BLaER1 treated with 17β-estradiol and CSF1 and Interleukin-3, amounts not matched to agents 10 nM and 100 nM (cell line): ENCODE measurements around the gene PTPA.

Experiments used
- H3K27ac ChIP-seq, 11 experiments: shearing (Covaris generic); formaldehyde crosslinking; 2 replicates each; pipeline ENCODE4 v1.8.1; 2022
- H3K27me3 ChIP-seq, 11 experiments: shearing (Covaris generic); formaldehyde crosslinking; 2 replicates each; pipeline ENCODE4 v1.8.1; 2022
- H3K36me3 ChIP-seq, 11 experiments: shearing (Covaris generic); formaldehyde crosslinking; 2 replicates each; pipeline ENCODE4 v1.8.1; 2022
- H3K4me1 ChIP-seq, 10 experiments: shearing (Covaris generic); formaldehyde crosslinking; 2 replicates each; pipeline ENCODE4 v1.8.1; 2022
- H3K4me2 ChIP-seq, 11 experiments: shearing (Covaris generic); formaldehyde crosslinking; 2 replicates each; pipeline ENCODE4 v1.8.1; 2022
- H3K4me3 ChIP-seq, 10 experiments: shearing (Covaris generic); formaldehyde crosslinking; 2 replicates each; pipeline ENCODE4 v1.8.1; 2022
- H3K9ac ChIP-seq, 11 experiments: shearing (Covaris generic); formaldehyde crosslinking; 2 replicates each; pipeline ENCODE4 v1.8.1; 2022
- H3K9me3 ChIP-seq, 11 experiments: shearing (Covaris generic); formaldehyde crosslinking; replicated peaks in 1 of 11; 2 replicates each; pipeline ENCODE4 v1.8.1; 2022
- H4K20me1 ChIP-seq, 11 experiments: shearing (Covaris generic); formaldehyde crosslinking; 2 replicates each; pipeline ENCODE4 v1.8.1; 2022
- Cebpa-rat ChIP-seq, 11 experiments: shearing (Covaris generic); IDR thresholded peaks; 2 replicates each; pipeline ENCODE4 v1.8.1; 2022

The PTPA gene

DNA sequence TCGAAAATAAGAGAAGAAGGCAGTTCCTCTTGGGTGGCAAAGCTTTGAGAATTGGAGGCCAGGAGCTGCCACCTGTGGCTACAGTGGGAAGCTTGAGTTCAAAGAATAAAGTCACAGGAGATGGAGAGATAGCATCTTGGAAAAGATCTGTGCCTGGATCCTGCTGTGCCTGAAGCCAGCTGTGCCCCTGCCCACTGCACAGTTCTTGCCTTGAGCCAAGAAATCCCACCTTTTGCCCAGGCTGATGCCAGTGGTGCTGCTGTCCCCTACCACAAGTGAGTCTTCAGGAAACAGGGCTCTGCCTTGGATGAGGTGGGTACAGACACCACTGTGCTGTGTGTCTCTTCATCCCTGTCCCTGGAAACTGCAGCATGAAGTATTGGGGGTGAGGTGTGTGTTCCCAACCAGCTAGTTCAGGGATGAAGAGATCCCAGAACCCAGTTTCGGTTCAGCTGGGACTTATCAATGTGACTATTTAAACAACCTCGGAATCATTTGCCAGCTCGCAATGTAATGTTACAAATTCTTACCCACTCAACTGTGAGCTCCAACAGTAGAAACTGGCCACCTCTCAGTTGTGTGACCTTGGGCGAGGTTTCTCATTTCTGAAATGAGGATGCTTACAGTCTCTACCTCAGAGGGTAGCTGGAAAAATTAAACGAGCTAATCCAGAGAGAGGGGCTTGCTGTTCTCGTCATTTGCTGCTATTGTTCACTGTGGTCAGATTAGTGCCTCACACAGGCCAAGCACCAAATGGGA, 61.0 kb downstream of the PTPA start:
- Histone ChIP-seq H3K9ac (peak overlapping the region in 1 of 11 experiments; percentile 19; a peak in 1 of 22 replicates), H3K9me3 (no peaks in the 10 kb centered on the region), H3K27ac (no peak overlapping the region), H3K27me3 (peaks cover 0 to 43% (median 32%) of the 10 kb centered on the region in 11 experiments; a peak in 17 of 22 replicates), H4K20me1 (peaks cover 0 to 10% (median 7%) of the 10 kb centered on the region in 11 experiments; a peak in 14 of 22 replicates), H3K4me1 (peaks cover 53 to 72% (median 62%) of the 10 kb centered on the region in 10 experiments), H3K4me3 (no peak overlapping the region), H3K4me2 (peak overlapping the region in 2 of 11 experiments; percentile 17 to 100; a peak in 1 of 22 replicates), H3K36me3 (peaks cover 0 to 5% (median 0%) of the 10 kb centered on the region in 11 experiments; a peak in 1 of 22 replicates)
- no peak for TF ChIP-seq Cebpa-rat (IDR thresholded peaks at IDR 0.05)

DNA sequence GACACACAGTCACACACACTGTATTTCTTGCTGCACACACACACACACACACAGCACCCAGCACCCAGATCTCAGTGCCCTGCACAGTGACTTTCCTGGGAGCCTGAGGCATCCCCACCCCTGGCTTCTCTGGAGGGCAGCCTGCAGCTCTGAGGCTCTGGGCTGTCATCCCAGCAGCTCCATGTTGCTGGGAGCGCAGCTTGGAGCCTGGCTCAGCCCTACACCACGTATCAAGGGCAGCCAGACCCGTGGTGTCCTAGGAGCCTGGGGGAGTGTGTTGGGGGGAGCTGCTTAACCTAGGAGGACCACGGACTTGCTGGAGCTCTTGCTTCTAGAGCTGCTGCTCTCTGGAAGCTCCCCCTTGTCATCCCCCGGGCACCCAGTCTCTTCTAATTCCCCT, 61.6 kb downstream of the PTPA start:
- Histone ChIP-seq H3K36me3 (peaks cover 0 to 5% (median 0%) of the 10 kb centered on the region in 11 experiments; a peak in 1 of 22 replicates), H3K9ac (no peak overlapping the region), H3K4me1 (peaks cover 47 to 65% (median 55%) of the 10 kb centered on the region in 10 experiments), H3K4me3 (no peak overlapping the region), H4K20me1 (peaks cover 0 to 15% (median 13%) of the 10 kb centered on the region in 11 experiments; a peak in 18 of 22 replicates), H3K9me3 (no peaks in the 10 kb centered on the region), H3K4me2 (peak overlapping the region in 3 of 11 experiments; percentile 100; a peak in 5 of 22 replicates), H3K27ac (no peak overlapping the region), H3K27me3 (peaks cover 0 to 49% (median 37%) of the 10 kb centered on the region in 11 experiments; a peak in 17 of 22 replicates)
- no peak for TF ChIP-seq Cebpa-rat (IDR thresholded peaks at IDR 0.05)

DNA sequence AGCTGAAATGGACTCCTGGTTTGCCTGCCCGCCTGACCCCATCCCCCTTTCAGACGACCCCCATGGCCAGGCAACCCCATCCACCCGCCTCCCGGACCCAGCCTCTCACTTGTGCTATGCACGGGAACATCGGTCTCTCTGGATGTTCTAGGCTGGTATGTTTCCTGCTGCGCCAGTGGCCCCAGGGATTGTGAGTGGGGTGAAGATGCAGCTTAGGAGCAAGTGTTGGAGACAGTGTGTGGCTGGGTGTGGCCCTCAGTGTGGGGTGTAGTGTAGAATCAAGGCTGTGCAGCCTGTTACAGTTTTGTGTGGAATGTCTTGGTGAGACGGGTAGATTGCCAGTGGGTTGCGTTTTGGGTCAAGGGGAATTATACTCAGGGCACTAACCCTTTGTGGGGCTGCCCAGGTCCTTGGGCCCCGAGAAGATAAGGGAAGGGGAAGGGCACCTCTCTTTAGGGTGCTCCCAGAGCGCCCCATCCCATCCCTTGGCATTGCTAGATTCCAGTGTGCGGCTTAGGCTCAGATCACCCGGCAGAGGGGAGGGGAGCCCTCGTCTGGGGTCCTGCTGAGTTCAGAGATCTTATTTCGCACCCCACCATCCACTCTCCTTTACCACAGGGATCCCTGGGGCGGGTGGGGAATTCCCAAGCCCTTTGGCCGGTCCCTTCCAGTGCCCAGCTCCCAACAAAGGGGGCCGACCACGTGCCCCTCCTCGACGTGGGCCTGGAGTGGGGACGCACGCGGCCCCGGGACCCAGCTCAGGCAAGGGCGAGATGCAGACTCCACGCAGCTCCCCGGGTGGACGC, 62.3 kb downstream of the PTPA start:
- H3K9ac ChIP-seq: peak overlapping the region; percentile 73 to 92 (median 82)
- H4K20me1 ChIP-seq: peaks cover 0 to 17% (median 14%) of the 10 kb centered on the region in 11 experiments; a peak in 18 of 22 replicates
- H3K27ac ChIP-seq: peak overlapping the region in 9 of 11 experiments; percentile 30 to 90 (median 81); a peak in 14 of 22 replicates
- peaks cover 0 to 5% (median 0%) of the 10 kb centered on the region in 11 experiments; a peak in 1 of 22 replicates for H3K36me3 ChIP-seq
- H3K4me3 ChIP-seq: peak overlapping the region; percentile 73 to 98 (median 78); a peak in 19 of 20 replicates
- H3K9me3 ChIP-seq: no peaks in the 10 kb centered on the region
- peaks cover 42 to 62% (median 51%) of the 10 kb centered on the region in 10 experiments for H3K4me1 ChIP-seq
- peak overlapping the region; percentile 90 to 100 (median 100) for H3K4me2 ChIP-seq
- H3K27me3 ChIP-seq: peaks cover 0 to 50% (median 37%) of the 10 kb centered on the region in 11 experiments; a peak in 18 of 22 replicates
- no peak for TF ChIP-seq Cebpa-rat (IDR thresholded peaks at IDR 0.05)

DNA sequence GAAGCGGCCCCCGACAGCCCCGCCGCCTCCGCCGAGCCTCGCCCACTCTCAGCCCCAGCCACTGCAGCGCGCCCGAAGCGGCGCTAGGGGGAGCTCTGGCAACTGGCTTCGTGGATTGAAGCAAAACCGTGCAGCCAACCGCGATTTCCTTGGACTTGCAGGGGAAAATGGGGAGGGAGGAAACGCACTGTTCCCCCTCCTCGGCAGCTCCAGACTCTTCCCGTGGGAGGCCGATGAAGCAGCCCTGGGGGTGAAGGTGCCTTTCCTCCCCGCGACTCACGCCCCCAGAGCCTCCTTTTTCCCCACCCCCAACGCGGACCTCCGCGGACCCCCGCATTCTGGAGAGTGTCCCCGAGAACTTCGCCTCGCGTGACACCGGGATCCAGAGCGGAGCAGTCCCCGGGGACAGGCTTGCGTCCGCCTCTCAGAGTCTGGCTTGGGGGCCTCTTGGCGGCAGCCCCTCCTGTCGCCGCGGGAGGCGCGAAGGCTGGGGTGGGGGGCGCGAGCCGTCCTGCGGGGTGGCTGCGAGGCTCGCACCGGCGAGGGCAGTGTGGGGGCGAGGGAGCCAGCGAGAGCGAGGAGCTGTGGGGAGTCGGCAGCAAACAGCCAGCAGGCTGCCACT, 63.0 kb downstream of the PTPA start:
- H3K9me3 ChIP-seq: no peaks in the 10 kb centered on the region
- H3K27me3 ChIP-seq: peaks cover 0 to 54% (median 37%) of the 10 kb centered on the region in 11 experiments; a peak in 18 of 22 replicates
- peak overlapping the region; percentile 73 to 92 (median 82) for H3K9ac ChIP-seq
- peaks cover 0 to 17% (median 14%) of the 10 kb centered on the region in 11 experiments; a peak in 18 of 22 replicates for H4K20me1 ChIP-seq
- no peak for TF ChIP-seq Cebpa-rat (IDR thresholded peaks at IDR 0.05)
- H3K36me3 ChIP-seq: peaks cover 0 to 5% (median 0%) of the 10 kb centered on the region in 11 experiments; a peak in 1 of 22 replicates
- H3K4me3 ChIP-seq: peak overlapping the region; percentile 73 to 98 (median 78)
- peaks cover 41 to 61% (median 51%) of the 10 kb centered on the region in 10 experiments for H3K4me1 ChIP-seq
- H3K27ac ChIP-seq: peak overlapping the region; percentile 63 to 90 (median 81)
- peak overlapping the region; percentile 90 to 100 (median 100) for H3K4me2 ChIP-seq

DNA sequence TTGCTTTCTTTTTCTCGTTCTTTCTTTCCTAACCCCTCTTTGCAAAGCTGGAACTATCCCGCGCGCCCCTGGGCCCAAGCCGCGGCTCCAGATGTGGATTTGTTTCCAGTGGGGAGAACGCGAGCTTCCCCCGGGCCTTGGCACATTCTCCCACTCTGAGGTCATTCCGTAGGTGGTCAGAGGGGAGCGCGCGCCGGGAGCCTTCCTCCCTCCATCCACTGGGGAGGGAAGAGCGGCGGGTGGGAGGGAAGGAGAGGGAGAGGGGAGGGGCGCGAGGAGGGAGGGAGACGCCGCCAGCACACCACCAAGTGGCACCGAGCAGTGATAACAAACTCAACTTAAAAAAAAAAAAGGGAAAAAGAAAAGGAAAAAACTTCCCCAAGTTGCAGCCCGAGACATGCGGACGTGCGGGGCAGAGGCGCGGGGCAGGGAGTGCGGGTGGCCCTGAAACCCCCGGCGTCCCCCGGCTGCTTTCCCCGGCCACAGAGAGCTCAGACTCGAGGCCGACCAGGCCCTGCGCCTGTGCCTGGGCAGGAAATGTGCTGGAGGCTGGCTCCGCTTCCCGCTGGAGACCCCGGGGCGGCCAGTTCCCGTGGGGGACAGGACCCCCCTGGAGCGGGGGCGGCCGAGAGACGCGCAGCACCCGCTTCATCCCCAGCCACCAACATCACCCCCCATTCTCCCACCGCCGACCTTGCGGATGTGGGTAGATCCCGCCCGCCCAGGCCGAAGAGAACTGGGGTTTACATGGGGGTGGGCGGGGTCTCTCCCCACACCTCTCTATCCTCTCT, 63.7 kb downstream of the PTPA start:
- Histone ChIP-seq H3K4me3 (peak overlapping the region; percentile 73 to 98 (median 78)), H3K27me3 (peaks cover 0 to 57% (median 38%) of the 10 kb centered on the region in 11 experiments; a peak in 19 of 22 replicates), H3K9ac (peak overlapping the region; percentile 73 to 92 (median 82)), H3K4me2 (peak overlapping the region; percentile 90 to 100 (median 100)), H3K36me3 (peaks cover 0 to 5% (median 0%) of the 10 kb centered on the region in 11 experiments; a peak in 1 of 22 replicates), H3K9me3 (no peaks in the 10 kb centered on the region), H4K20me1 (peaks cover 0 to 17% (median 14%) of the 10 kb centered on the region in 11 experiments; a peak in 18 of 22 replicates), H3K4me1 (peaks cover 39 to 55% (median 49%) of the 10 kb centered on the region in 10 experiments), H3K27ac (peak overlapping the region; percentile 63 to 90 (median 81))
- no peak for TF ChIP-seq Cebpa-rat (IDR thresholded peaks at IDR 0.05)

- H3K27ac ChIP-seq: peak overlapping the region; percentile 63 to 90 (median 81); a peak in 21 of 22 replicates
- peak overlapping the region; percentile 90 to 100 (median 100) for H3K4me2 ChIP-seq
- H3K36me3 ChIP-seq: peaks cover 0 to 5% (median 0%) of the 10 kb centered on the region in 11 experiments; a peak in 1 of 22 replicates
- H3K4me1 ChIP-seq: peaks cover 33 to 50% (median 44%) of the 10 kb centered on the region in 10 experiments
- no peaks in the 10 kb centered on the region for H3K9me3 ChIP-seq
- H4K20me1 ChIP-seq: peaks cover 0 to 17% (median 14%) of the 10 kb centered on the region in 11 experiments; a peak in 18 of 22 replicates
- TF ChIP-seq Cebpa-rat (IDR thresholded peaks at IDR 0.05): no peak
- H3K27me3 ChIP-seq: peaks cover 0 to 57% (median 38%) of the 10 kb centered on the region in 11 experiments; a peak in 19 of 22 replicates
- H3K9ac ChIP-seq: peak overlapping the region; percentile 73 to 92 (median 82)
- peak overlapping the region; percentile 73 to 98 (median 78) for H3K4me3 ChIP-seq
These were observed 64.3 kb downstream of the PTPA start for GRCh38 chr9:129175515-129175824.

- H3K9ac ChIP-seq: peak overlapping the region; percentile 73 to 97 (median 82)
- H3K4me1 ChIP-seq: peaks cover 29 to 49% (median 40%) of the 10 kb centered on the region in 10 experiments
- H3K27me3 ChIP-seq: peaks cover 0 to 57% (median 38%) of the 10 kb centered on the region in 11 experiments; a peak in 19 of 22 replicates
- peak overlapping the region; percentile 63 to 90 (median 81) for H3K27ac ChIP-seq
- peaks cover 0 to 17% (median 14%) of the 10 kb centered on the region in 11 experiments; a peak in 18 of 22 replicates for H4K20me1 ChIP-seq
- peaks cover 0 to 5% (median 0%) of the 10 kb centered on the region in 11 experiments; a peak in 1 of 22 replicates for H3K36me3 ChIP-seq
- H3K4me3 ChIP-seq: peak overlapping the region; percentile 73 to 98 (median 78)
- no peak for TF ChIP-seq Cebpa-rat (IDR thresholded peaks at IDR 0.05)
- H3K9me3 ChIP-seq: no peaks in the 10 kb centered on the region
- H3K4me2 ChIP-seq: peak overlapping the region; percentile 90 to 100 (median 100)
These were observed 64.8 kb downstream of the PTPA start for GRCh38 chr9:129175825-129176633.
